Neural progenitor cell (in vitro differentiated cells): ENCODE data around the gene IKBIP. TPM values are rescaled to one million over a fixed set of nuclear protein-coding genes. Genes with fewer than 3 reads are reported as not detected.

ENCODE experiments used
- DNase-seq: peaks from one replicate; pipeline ENCODE4 v3.0.0-alpha.2; 2016; ENCODE audit warnings: low spot score
- H2AFZ ChIP-seq: fragments of 200-600 bp; sonication (generic); replicated peaks from 2 replicates; pipeline ENCODE4 v1.6.1; 2016; ENCODE audit warnings: antibody characterized with exemption
- H3F3A ChIP-seq: fragments of 200-600 bp; sonication (generic); 2 replicates; pipeline ENCODE4 v1.6.1; 2016; ENCODE audit warnings: antibody characterized with exemption, low read depth
- H3K27ac ChIP-seq: fragments of 200-600 bp; sonication (generic); 2 replicates; pipeline ENCODE4 v1.5.1; 2016; ENCODE audit warnings: mild to moderate bottlenecking
- H3K27me3 ChIP-seq: fragments of 200-600 bp; sonication (generic); 2 replicates; pipeline ENCODE4 v1.6.1; 2016; ENCODE audit warnings: mild to moderate bottlenecking, moderate library complexity
- H3K36me3 ChIP-seq: fragments of 200-600 bp; sonication (generic); 2 replicates; pipeline ENCODE4 v1.5.1; 2016
- H3K4me1 ChIP-seq: fragments of 200-600 bp; sonication (generic); 2 replicates; pipeline ENCODE4 v1.6.1; 2016; ENCODE audit warnings: mixed run types
- H3K4me2 ChIP-seq: fragments of 200-600 bp; sonication (generic); 2 replicates; pipeline ENCODE4 v1.6.1; 2016
- H3K4me3 ChIP-seq: fragments of 200-600 bp; sonication (generic); 2 replicates; pipeline ENCODE4 v1.5.1; 2016
- H3K79me2 ChIP-seq: fragments of 200-600 bp; sonication (generic); 2 replicates; pipeline ENCODE4 v1.6.1; 2016; ENCODE audit warnings: low read depth
- H3K9ac ChIP-seq: fragments of 200-600 bp; sonication (generic); 2 replicates; pipeline ENCODE4 v1.6.1; 2016
- H3K9me3 ChIP-seq: fragments of 200-600 bp; sonication (generic); 2 replicates; pipeline ENCODE4 v1.5.1; 2016; ENCODE audit warnings: low read depth
- H4K20me1 ChIP-seq: fragments of 200-600 bp; sonication (generic); 2 replicates; pipeline ENCODE4 v1.6.1; 2016; ENCODE audit warnings: low read depth
- H3K27ac Mint-ChIP-seq: 3 replicates; pipeline ENCODE4 v1.8.0; 2021; ENCODE audit warnings: mixed read lengths
- H3K27me3 Mint-ChIP-seq: 2 replicates; pipeline ENCODE4 v1.8.0; 2022; ENCODE audit warnings: low read depth, mild to moderate bottlenecking, inconsistent platforms, moderate library complexity, mixed read lengths; ENCODE audit not compliant: insufficient read depth
- H3K36me3 Mint-ChIP-seq: 3 replicates; pipeline ENCODE4 v1.8.0; 2021; ENCODE audit warnings: mixed read lengths
- H3K4me1 Mint-ChIP-seq: 3 replicates; pipeline ENCODE4 v1.8.0; 2021; ENCODE audit warnings: mixed read lengths
- H3K4me3 Mint-ChIP-seq: 3 replicates; pipeline ENCODE4 v1.8.0; 2021; ENCODE audit warnings: mild to moderate bottlenecking, moderate library complexity, mixed read lengths
- H3K9me3 Mint-ChIP-seq: 3 replicates; pipeline ENCODE4 v1.8.0; 2020; ENCODE audit warnings: mixed read lengths
- CTCF ChIP-seq: fragments of 200-600 bp; sonication (generic); IDR thresholded peaks from 2 replicates; pipeline ENCODE4 v1.5.1; 2017; ENCODE audit warnings: antibody characterized with exemption, mild to moderate bottlenecking
- EZH2 ChIP-seq: fragments of 200-600 bp; sonication (generic); IDR thresholded peaks from 2 replicates; pipeline ENCODE4 v1.6.1; 2017; ENCODE audit warnings: antibody characterized with exemption, mild to moderate bottlenecking, moderate library complexity
- EZH2phosphoT487 ChIP-seq: fragments of 200-600 bp; sonication (generic); IDR thresholded peaks from 2 replicates; pipeline ENCODE4 v1.6.1; 2017; ENCODE audit warnings: antibody characterized with exemption
- total RNA-seq: library from RNA; depleted of rRNA; stranded (reverse); fragments of >200 nt; gene quantifications from 2 replicates; pipeline ENCODE4 v1.2.3, GENCODE V29; 2015; ENCODE audit warnings: low replicate concordance

IKBIP gene
- total RNA-seq, 1 donor from 2014 or later, result 51.6 TPM

GRCh38 chr12:98591209-98591608 is 53.4 kb downstream of the IKBIP start:
- H3K9me3 Mint-ChIP-seq, result no peaks in the 10 kb centered on the region
- peaks cover 2% of the 10 kb centered on the region for H3K36me3 Mint-ChIP-seq
- H3K9me3 ChIP-seq, result no peaks in the 10 kb centered on the region
- H3K27me3 Mint-ChIP-seq, result peaks cover 7% of the 10 kb centered on the region
- no peak for DNase-seq
- H3K4me1 Mint-ChIP-seq, result peaks cover 20% of the 10 kb centered on the region
- peaks cover 25% of the 10 kb centered on the region for H4K20me1 ChIP-seq
- H3K4me2 ChIP-seq, result no peak overlapping the region
- H3K4me1 ChIP-seq, result peaks cover 15% of the 10 kb centered on the region
- H3K27ac ChIP-seq, result no peak overlapping the region
- H3K4me3 Mint-ChIP-seq, result no peak overlapping the region
- H3K4me3 ChIP-seq, result no peak overlapping the region
- H3K79me2 ChIP-seq, result peaks cover 31% of the 10 kb centered on the region
- no peak for TF ChIP-seq CTCF
- TF ChIP-seq EZH2phosphoT487, result no peak
- no peak for TF ChIP-seq EZH2
- H3F3A ChIP-seq, result no peaks in the 10 kb centered on the region
- H3K27me3 ChIP-seq, result no peaks in the 10 kb centered on the region
- peaks cover 5% of the 10 kb centered on the region for H3K36me3 ChIP-seq
- H2AFZ ChIP-seq, result no peak overlapping the region
- H3K9ac ChIP-seq, result no peak overlapping the region
- no peak overlapping the region for H3K27ac Mint-ChIP-seq

GRCh38 chr12:98587084-98587483 is 57.5 kb downstream of the IKBIP start:
- no peaks in the 10 kb centered on the region for H3F3A ChIP-seq
- Mint-ChIP-seq H3K27me3 (peaks cover 2% of the 10 kb centered on the region), H3K4me3 (no peak overlapping the region), H3K4me1 (no peaks in the 10 kb centered on the region), H3K36me3 (no peaks in the 10 kb centered on the region), H3K27ac (no peak overlapping the region), H3K9me3 (no peaks in the 10 kb centered on the region)
- H3K4me3 ChIP-seq, result no peak overlapping the region
- no peaks in the 10 kb centered on the region for H3K79me2 ChIP-seq
- DNase-seq, result no peak
- no peaks in the 10 kb centered on the region for H3K9me3 ChIP-seq
- TF ChIP-seq EZH2, result no peak
- no peak for TF ChIP-seq EZH2phosphoT487
- no peaks in the 10 kb centered on the region for H3K4me1 ChIP-seq
- no peaks in the 10 kb centered on the region for H3K36me3 ChIP-seq
- no peaks in the 10 kb centered on the region for H4K20me1 ChIP-seq
- H3K4me2 ChIP-seq, result no peak overlapping the region
- H3K27ac ChIP-seq, result no peak overlapping the region
- H2AFZ ChIP-seq, result no peak overlapping the region
- no peak overlapping the region for H3K9ac ChIP-seq
- H3K27me3 ChIP-seq, result no peaks in the 10 kb centered on the region

- Histone ChIP-seq H3K4me1 (no peaks in the 10 kb centered on the region), H3K4me2 (no peak overlapping the region), H2AFZ (no peak overlapping the region), H3F3A (no peaks in the 10 kb centered on the region), H3K36me3 (no peaks in the 10 kb centered on the region), H3K27ac (no peak overlapping the region), H3K4me3 (no peak overlapping the region), H3K9me3 (no peaks in the 10 kb centered on the region), H3K79me2 (no peaks in the 10 kb centered on the region), H3K27me3 (no peaks in the 10 kb centered on the region), H3K9ac (no peak overlapping the region), H4K20me1 (no peaks in the 10 kb centered on the region)
- H3K27me3 Mint-ChIP-seq, result peaks cover 2% of the 10 kb centered on the region
- DNase-seq, result no peak
- no peak overlapping the region for H3K4me3 Mint-ChIP-seq
- no peak overlapping the region for H3K27ac Mint-ChIP-seq
- no peaks in the 10 kb centered on the region for H3K36me3 Mint-ChIP-seq
- TF ChIP-seq CTCF (no peak), EZH2 (no peak), EZH2phosphoT487 (no peak)
- no peaks in the 10 kb centered on the region for H3K4me1 Mint-ChIP-seq
- H3K9me3 Mint-ChIP-seq, result no peaks in the 10 kb centered on the region
These were observed 62.5 kb downstream of the IKBIP start for GRCh38 chr12:98582093-98582492.

- Histone ChIP-seq H4K20me1 (no peaks in the 10 kb centered on the region), H3K27me3 (no peaks in the 10 kb centered on the region), H3K36me3 (no peaks in the 10 kb centered on the region), H3K4me3 (no peak overlapping the region), H3F3A (no peaks in the 10 kb centered on the region), H2AFZ (no peak overlapping the region), H3K9ac (no peak overlapping the region), H3K4me1 (no peaks in the 10 kb centered on the region), H3K27ac (no peak overlapping the region), H3K9me3 (no peaks in the 10 kb centered on the region), H3K79me2 (no peaks in the 10 kb centered on the region), H3K4me2 (no peak overlapping the region)
- Mint-ChIP-seq H3K4me3 (no peak overlapping the region), H3K4me1 (no peaks in the 10 kb centered on the region), H3K27me3 (no peaks in the 10 kb centered on the region), H3K36me3 (no peaks in the 10 kb centered on the region), H3K9me3 (no peaks in the 10 kb centered on the region), H3K27ac (no peak overlapping the region)
- no peak for DNase-seq
- TF ChIP-seq EZH2phosphoT487 (no peak), EZH2 (no peak), CTCF (no peak)
These were observed 63.5 kb downstream of the IKBIP start for GRCh38 chr12:98581101-98581500.
